HEK293 (cell line): ENCODE data around the gene TNFSF12.

Source experiments
- CTCF ChIA-PET: fragments of 350-600 bp; formaldehyde crosslinking; extraction: SDS; loops from one replicate; lab custom pipeline; 2021; ENCODE audit warnings: antibody characterized with exemption; lab: Yijun Ruan, JAX
- POLR2A ChIA-PET: fragments of 300-600 bp; formaldehyde crosslinking; extraction: SDS; loops from one replicate; lab custom pipeline; 2020; ENCODE audit warnings: antibody characterized with exemption, inconsistent platforms; lab: Yijun Ruan, JAX
- H3K27ac ChIP-seq: fragments of 200-500 bp; sonication (Bioruptor generic); 2 replicates; pipeline ENCODE4 v1.5.1; 2014; ENCODE audit warnings: low read depth, low read length, control low read depth, inconsistent platforms; ENCODE audit errors: extremely low read depth
- H3K36me3 ChIP-seq, 2 experiments: fragments of 200-500 bp in 1 of 2; sonication (Bioruptor generic) in 1 of 2; 1 replicate in 1 of 2; 2 replicates in 1 of 2; pipeline ENCODE4 v1.5.1; 2014 to 2017; ENCODE audit warnings: inconsistent platforms in 2 of 2, low read length in 2 of 2; ENCODE audit not compliant: control insufficient read depth in 2 of 2, insufficient read depth in 1 of 2
- H3K4me1 ChIP-seq: fragments of 200-500 bp; sonication (Bioruptor generic); 2 replicates; pipeline ENCODE4 v1.5.1; 2014; ENCODE audit warnings: mild to moderate bottlenecking, low read length, inconsistent platforms; ENCODE audit not compliant: control insufficient read depth, insufficient read depth
- H3K4me3 ChIP-seq: 2 replicates; pipeline ENCODE4 v1.5.1; 2011; ENCODE audit warnings: low read depth, mild to moderate bottlenecking, control low read depth, low read length, moderate library complexity
- H3K9me3 ChIP-seq: fragments of 200-500 bp; sonication (Bioruptor generic); 2 replicates; pipeline ENCODE4 v1.5.1; 2014; ENCODE audit warnings: low read depth, low read length, inconsistent platforms; ENCODE audit not compliant: control insufficient read depth, insufficient read depth
- EGR2 ChIP-seq: fragments of 450-650 bp; formaldehyde crosslinking; IDR thresholded peaks from 2 replicates; pipeline ENCODE4 v1.5.1; 2016; ENCODE audit warnings: low read depth, missing biosample characterization, missing genetic modification characterization
- FEZF1 ChIP-seq: fragments of 450-650 bp; formaldehyde crosslinking; IDR thresholded peaks from 2 replicates; pipeline ENCODE4 v1.5.1; 2016; ENCODE audit warnings: missing biosample characterization, missing genetic modification characterization
- GLI4 ChIP-seq: fragments of 450-650 bp; formaldehyde crosslinking; IDR thresholded peaks from 2 replicates; pipeline ENCODE4 v1.5.1; 2016; ENCODE audit warnings: missing biosample characterization, missing genetic modification characterization
- GLIS2 ChIP-seq: fragments of 450-650 bp; formaldehyde crosslinking; IDR thresholded peaks from 2 replicates; pipeline ENCODE4 v1.5.1; 2016; ENCODE audit warnings: missing biosample characterization, missing genetic modification characterization
- KLF8 ChIP-seq: fragments of 450-650 bp; formaldehyde crosslinking; IDR thresholded peaks from 2 replicates; pipeline ENCODE4 v1.5.1; 2016; ENCODE audit warnings: missing biosample characterization, missing genetic modification characterization
- SP2 ChIP-seq: fragments of 450-650 bp; formaldehyde crosslinking; IDR thresholded peaks from 2 replicates; pipeline ENCODE4 v1.5.1; 2016; ENCODE audit warnings: missing biosample characterization, missing genetic modification characterization
- ZBTB48 ChIP-seq: fragments of 450-650 bp; formaldehyde crosslinking; IDR thresholded peaks from 2 replicates; pipeline ENCODE4 v1.5.1; 2016; ENCODE audit warnings: missing biosample characterization, missing genetic modification characterization
- ZNF146 ChIP-seq: fragments of 450-650 bp; formaldehyde crosslinking; IDR thresholded peaks from 2 replicates; pipeline ENCODE4 v1.5.1; 2016; ENCODE audit warnings: missing biosample characterization, missing genetic modification characterization
- ZNF335 ChIP-seq: fragments of 450-650 bp; formaldehyde crosslinking; conservative IDR thresholded peaks from 2 replicates; pipeline ENCODE4 v1.5.1; 2016; ENCODE audit warnings: missing biosample characterization, missing genetic modification characterization
- ZNF416 ChIP-seq: fragments of 450-650 bp; formaldehyde crosslinking; IDR thresholded peaks from 2 replicates; pipeline ENCODE4 v1.5.1; 2016; ENCODE audit warnings: missing biosample characterization, missing genetic modification characterization
- ZNF549 ChIP-seq: fragments of 450-650 bp; IDR thresholded peaks from 2 replicates; pipeline ENCODE4 v1.5.1; 2018; ENCODE audit warnings: missing biosample characterization, missing genetic modification characterization, mild to moderate bottlenecking, inconsistent platforms, moderate library complexity
- ZNF664 ChIP-seq: fragments of 450-650 bp; formaldehyde crosslinking; IDR thresholded peaks from 2 replicates; pipeline ENCODE4 v1.5.1; 2016; ENCODE audit warnings: missing biosample characterization, missing genetic modification characterization
- ZSCAN30 ChIP-seq: fragments of 450-650 bp; IDR thresholded peaks from 2 replicates; pipeline ENCODE4 v1.5.1; 2018; ENCODE audit warnings: missing biosample characterization, mild to moderate bottlenecking, missing genetic modification characterization, moderate library complexity
- TF ChIP-seq, protein P1 (sequence below): fragments of 450-650 bp; formaldehyde crosslinking; IDR thresholded peaks from 2 replicates; pipeline ENCODE4 v1.5.1; 2016; ENCODE audit warnings: missing biosample characterization, missing genetic modification characterization
- TF ChIP-seq, protein P2 (sequence below): fragments of 450-650 bp; formaldehyde crosslinking; IDR thresholded peaks from 2 replicates; pipeline ENCODE4 v1.5.1; 2016; ENCODE audit warnings: missing biosample characterization, missing genetic modification characterization
- TF ChIP-seq, protein P3 (sequence below): fragments of 450-650 bp; formaldehyde crosslinking; IDR thresholded peaks from 2 replicates; pipeline ENCODE4 v1.5.1; 2016; ENCODE audit warnings: missing biosample characterization, missing genetic modification characterization
- TF ChIP-seq, protein P4 (sequence below): fragments of 450-650 bp; formaldehyde crosslinking; IDR thresholded peaks from 2 replicates; pipeline ENCODE4 v1.5.1; 2016; ENCODE audit warnings: missing biosample characterization, missing genetic modification characterization
- TF ChIP-seq, protein P5 (sequence below): fragments of 450-650 bp; formaldehyde crosslinking; IDR thresholded peaks from 2 replicates; pipeline ENCODE4; 2016; ENCODE audit warnings: missing biosample characterization, missing genetic modification characterization
- TF ChIP-seq, protein P6 (sequence below): sonication (generic); formaldehyde crosslinking; IDR thresholded peaks from 2 replicates; pipeline ENCODE4 v1.8.1; 2022; ENCODE audit warnings: mild to moderate bottlenecking, moderate library complexity, missing genetic modification reagents
- TF ChIP-seq, protein P7 (sequence below): IDR thresholded peaks from 2 replicates; pipeline ENCODE4 v1.6.1; 2011; ENCODE audit warnings: mild to moderate bottlenecking, low read depth, low read length, borderline replicate concordance
- TF ChIP-seq, protein P8 (sequence below): fragments of 450-650 bp; formaldehyde crosslinking; IDR thresholded peaks from 2 replicates; pipeline ENCODE4 v1.5.1; 2017; ENCODE audit warnings: missing biosample characterization, missing genetic modification characterization

Gene TNFSF12

DNA sequence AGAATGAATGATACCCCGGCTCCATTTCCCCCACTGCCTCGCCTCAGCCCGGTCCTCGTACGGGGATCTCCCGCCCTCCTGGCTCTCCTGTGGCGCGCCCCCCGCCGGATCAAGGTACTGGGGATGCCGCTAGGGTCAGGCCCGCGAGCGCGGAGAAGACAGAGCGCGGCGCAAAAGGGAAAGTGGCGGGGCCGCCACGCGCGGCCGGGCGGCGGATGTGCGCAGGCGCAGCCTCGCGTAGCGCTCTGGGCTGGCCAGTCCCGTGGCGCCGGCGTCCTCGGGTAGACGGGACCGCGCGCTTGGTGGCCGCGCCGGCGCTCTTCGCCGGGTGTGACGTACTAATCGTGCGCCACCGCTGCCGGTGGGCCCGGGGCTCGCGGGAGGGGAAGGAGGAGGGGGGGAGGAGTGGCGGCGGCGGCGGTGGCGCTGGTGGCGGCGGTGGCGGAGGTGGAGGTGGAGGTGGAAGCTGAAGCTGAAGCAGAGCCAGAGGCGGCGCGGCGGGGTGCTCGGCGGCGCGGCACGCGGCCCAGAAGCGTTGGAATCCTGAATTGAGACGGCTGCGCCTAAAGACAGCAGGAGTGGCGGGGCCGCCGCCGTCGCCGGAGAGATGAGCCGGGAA is 12.8 kb downstream of the TNFSF12 start, which contains the start of gene SENP3 (continued):
- TF ChIP-seq SP2 (peak; percentile 19), ZBTB48 (tag by site-specific recombination) (no peak), GLIS2 (tag by site-specific recombination) (peak; percentile 79; the same call in 1 of the 2 replicates), GLI4 (peak; percentile 74; the same call in 1 of the 2 replicates), ZNF335 (tag by site-specific recombination) (peak; percentile 65; the same call in 1 of the 2 replicates), ZNF146 (tag by site-specific recombination) (0 out of 2 replicates have a peak, but pooled peaks have one; percentile 21), ZSCAN30 (tag by site-specific recombination) (peak; percentile 21; the same call in 1 of the 2 replicates)
- TF ChIP-seq, protein P1, sequence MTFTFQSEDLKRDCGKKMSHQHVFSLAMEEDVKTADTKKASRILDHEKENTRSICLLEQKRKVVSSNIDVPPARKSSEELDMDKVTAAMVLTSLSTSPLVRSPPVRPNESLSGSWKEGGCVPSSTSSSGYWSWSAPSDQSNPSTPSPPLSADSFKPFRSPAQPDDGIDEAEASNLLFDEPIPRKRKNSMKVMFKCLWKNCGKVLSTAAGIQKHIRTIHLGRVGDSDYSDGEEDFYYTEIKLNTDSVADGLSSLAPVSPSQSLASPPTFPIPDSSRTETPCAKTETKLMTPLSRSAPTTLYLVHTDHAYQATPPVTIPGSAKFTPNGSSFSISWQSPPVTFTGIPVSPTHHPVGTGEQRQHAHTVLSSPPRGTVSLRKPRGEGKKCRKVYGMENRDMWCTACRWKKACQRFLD (tag by site-specific recombination), result no peak
- TF ChIP-seq, protein P2, sequence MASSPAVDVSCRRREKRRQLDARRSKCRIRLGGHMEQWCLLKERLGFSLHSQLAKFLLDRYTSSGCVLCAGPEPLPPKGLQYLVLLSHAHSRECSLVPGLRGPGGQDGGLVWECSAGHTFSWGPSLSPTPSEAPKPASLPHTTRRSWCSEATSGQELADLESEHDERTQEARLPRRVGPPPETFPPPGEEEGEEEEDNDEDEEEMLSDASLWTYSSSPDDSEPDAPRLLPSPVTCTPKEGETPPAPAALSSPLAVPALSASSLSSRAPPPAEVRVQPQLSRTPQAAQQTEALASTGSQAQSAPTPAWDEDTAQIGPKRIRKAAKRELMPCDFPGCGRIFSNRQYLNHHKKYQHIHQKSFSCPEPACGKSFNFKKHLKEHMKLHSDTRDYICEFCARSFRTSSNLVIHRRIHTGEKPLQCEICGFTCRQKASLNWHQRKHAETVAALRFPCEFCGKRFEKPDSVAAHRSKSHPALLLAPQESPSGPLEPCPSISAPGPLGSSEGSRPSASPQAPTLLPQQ (tag by site-specific recombination), result peak; percentile 99
- TF ChIP-seq, protein P3, sequence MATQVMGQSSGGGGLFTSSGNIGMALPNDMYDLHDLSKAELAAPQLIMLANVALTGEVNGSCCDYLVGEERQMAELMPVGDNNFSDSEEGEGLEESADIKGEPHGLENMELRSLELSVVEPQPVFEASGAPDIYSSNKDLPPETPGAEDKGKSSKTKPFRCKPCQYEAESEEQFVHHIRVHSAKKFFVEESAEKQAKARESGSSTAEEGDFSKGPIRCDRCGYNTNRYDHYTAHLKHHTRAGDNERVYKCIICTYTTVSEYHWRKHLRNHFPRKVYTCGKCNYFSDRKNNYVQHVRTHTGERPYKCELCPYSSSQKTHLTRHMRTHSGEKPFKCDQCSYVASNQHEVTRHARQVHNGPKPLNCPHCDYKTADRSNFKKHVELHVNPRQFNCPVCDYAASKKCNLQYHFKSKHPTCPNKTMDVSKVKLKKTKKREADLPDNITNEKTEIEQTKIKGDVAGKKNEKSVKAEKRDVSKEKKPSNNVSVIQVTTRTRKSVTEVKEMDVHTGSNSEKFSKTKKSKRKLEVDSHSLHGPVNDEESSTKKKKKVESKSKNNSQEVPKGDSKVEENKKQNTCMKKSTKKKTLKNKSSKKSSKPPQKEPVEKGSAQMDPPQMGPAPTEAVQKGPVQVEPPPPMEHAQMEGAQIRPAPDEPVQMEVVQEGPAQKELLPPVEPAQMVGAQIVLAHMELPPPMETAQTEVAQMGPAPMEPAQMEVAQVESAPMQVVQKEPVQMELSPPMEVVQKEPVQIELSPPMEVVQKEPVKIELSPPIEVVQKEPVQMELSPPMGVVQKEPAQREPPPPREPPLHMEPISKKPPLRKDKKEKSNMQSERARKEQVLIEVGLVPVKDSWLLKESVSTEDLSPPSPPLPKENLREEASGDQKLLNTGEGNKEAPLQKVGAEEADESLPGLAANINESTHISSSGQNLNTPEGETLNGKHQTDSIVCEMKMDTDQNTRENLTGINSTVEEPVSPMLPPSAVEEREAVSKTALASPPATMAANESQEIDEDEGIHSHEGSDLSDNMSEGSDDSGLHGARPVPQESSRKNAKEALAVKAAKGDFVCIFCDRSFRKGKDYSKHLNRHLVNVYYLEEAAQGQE, result no peak
- TF ChIP-seq, protein P4, sequence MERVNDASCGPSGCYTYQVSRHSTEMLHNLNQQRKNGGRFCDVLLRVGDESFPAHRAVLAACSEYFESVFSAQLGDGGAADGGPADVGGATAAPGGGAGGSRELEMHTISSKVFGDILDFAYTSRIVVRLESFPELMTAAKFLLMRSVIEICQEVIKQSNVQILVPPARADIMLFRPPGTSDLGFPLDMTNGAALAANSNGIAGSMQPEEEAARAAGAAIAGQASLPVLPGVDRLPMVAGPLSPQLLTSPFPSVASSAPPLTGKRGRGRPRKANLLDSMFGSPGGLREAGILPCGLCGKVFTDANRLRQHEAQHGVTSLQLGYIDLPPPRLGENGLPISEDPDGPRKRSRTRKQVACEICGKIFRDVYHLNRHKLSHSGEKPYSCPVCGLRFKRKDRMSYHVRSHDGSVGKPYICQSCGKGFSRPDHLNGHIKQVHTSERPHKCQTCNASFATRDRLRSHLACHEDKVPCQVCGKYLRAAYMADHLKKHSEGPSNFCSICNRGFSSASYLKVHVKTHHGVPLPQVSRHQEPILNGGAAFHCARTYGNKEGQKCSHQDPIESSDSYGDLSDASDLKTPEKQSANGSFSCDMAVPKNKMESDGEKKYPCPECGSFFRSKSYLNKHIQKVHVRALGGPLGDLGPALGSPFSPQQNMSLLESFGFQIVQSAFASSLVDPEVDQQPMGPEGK (tag by site-specific recombination), result peak; percentile 80
- TF ChIP-seq, protein P5, sequence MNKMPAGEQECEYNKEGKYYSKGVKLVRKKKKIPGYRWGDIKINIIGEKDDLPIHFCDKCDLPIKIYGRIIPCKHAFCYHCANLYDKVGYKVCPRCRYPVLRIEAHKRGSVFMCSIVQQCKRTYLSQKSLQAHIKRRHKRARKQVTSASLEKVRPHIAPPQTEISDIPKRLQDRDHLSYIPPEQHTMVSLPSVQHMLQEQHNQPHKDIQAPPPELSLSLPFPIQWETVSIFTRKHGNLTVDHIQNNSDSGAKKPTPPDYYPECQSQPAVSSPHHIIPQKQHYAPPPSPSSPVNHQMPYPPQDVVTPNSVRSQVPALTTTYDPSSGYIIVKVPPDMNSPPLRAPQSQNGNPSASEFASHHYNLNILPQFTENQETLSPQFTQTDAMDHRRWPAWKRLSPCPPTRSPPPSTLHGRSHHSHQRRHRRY (tag by site-specific recombination), result no peak

DNA sequence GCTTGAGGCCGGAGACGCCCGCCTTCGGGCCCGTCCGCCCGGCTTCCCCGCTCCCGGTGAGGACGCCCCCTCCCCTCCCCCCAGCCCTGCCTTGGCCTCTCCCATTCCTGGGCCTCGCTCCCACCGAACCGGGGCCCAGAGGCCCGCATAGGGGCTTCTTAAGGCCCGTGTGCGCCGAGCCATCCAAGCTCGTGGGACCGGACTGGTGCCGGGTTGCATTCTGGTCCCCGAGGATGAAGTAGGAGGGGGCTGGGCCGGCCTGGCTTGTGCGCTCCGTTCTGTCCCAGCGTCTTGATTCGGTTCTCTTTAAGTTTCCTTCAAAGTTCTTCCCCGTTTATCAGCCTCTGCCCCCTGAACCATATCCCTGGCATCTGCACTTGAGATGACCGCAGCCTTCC is 13.3 kb downstream of the TNFSF12 start:
- Histone ChIP-seq H3K36me3 (peaks cover 37 to 43% of the 10 kb centered on the region in 2 experiments), H3K4me3 (peak overlapping the region; percentile 85), H3K4me1 (peaks cover 11% of the 10 kb centered on the region), H3K9me3 (no peaks in the 10 kb centered on the region), H3K27ac (peak overlapping the region; percentile 93)
- ChIA-PET CTCF (interaction anchor here (0.6 to 2.7 kb wide), 4 partner anchors 14 to 233 kb away, joined by 3 to 60 read pairs (median 3); partner anchors contain the start of genes NEURL4 and TNFSF12), POLR2A (interaction anchor here (0.7 to 2.8 kb wide), 7 partner anchors 11 to 1519 kb away, joined by 3 to 17 read pairs (median 11); partner anchors contain the start of genes CD68, NEURL4, POLR2A and TP53)
- TF ChIP-seq ZNF549 (tag by site-specific recombination), result no peak
- TF ChIP-seq, protein P6, sequence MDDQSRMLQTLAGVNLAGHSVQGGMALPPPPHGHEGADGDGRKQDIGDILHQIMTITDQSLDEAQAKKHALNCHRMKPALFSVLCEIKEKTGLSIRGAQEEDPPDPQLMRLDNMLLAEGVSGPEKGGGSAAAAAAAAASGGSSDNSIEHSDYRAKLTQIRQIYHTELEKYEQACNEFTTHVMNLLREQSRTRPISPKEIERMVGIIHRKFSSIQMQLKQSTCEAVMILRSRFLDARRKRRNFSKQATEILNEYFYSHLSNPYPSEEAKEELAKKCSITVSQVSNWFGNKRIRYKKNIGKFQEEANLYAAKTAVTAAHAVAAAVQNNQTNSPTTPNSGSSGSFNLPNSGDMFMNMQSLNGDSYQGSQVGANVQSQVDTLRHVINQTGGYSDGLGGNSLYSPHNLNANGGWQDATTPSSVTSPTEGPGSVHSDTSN, result 0 out of 2 replicates have a peak, but pooled peaks have one; percentile 1
- TF ChIP-seq ZNF416, result no peak
- TF ChIP-seq, protein P7, sequence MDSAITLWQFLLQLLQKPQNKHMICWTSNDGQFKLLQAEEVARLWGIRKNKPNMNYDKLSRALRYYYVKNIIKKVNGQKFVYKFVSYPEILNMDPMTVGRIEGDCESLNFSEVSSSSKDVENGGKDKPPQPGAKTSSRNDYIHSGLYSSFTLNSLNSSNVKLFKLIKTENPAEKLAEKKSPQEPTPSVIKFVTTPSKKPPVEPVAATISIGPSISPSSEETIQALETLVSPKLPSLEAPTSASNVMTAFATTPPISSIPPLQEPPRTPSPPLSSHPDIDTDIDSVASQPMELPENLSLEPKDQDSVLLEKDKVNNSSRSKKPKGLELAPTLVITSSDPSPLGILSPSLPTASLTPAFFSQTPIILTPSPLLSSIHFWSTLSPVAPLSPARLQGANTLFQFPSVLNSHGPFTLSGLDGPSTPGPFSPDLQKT, result no peak
- no peak for TF ChIP-seq KLF8 (tag by site-specific recombination)
- TF ChIP-seq FEZF1, result no peak
- peak; percentile 1; the same call in 1 of the 2 replicates for TF ChIP-seq EGR2 (tag by site-specific recombination)
- TF ChIP-seq ZNF664 (tag by site-specific recombination), result no peak
- TF ChIP-seq, protein P5 (tag by site-specific recombination), result no peak
- TF ChIP-seq, protein P8, sequence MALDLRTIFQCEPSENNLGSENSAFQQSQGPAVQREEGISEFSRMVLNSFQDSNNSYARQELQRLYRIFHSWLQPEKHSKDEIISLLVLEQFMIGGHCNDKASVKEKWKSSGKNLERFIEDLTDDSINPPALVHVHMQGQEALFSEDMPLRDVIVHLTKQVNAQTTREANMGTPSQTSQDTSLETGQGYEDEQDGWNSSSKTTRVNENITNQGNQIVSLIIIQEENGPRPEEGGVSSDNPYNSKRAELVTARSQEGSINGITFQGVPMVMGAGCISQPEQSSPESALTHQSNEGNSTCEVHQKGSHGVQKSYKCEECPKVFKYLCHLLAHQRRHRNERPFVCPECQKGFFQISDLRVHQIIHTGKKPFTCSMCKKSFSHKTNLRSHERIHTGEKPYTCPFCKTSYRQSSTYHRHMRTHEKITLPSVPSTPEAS, result no peak
